SK-N-SH (cell line): ENCODE results near the gene PCDH18.

Source experiments
- CTCF ChIP-seq: fragments of 200-600 bp; sonication (generic); IDR thresholded peaks from 2 replicates; pipeline ENCODE4 v1.6.1; 2017; ENCODE audit warnings: antibody characterized with exemption, mild to moderate bottlenecking, moderate library complexity
- EZH2phosphoT487 ChIP-seq: fragments of 200-600 bp; sonication (generic); IDR thresholded peaks from 2 replicates; pipeline ENCODE4 v1.6.1; 2017; ENCODE audit warnings: low read depth, mixed run types, mild to moderate bottlenecking, antibody characterized with exemption, moderate library complexity, borderline replicate concordance
- GATA2 ChIP-seq: sonication (generic); formaldehyde crosslinking; IDR thresholded peaks from 2 replicates; pipeline ENCODE4 v1.5.0; 2020; ENCODE audit warnings: mild to moderate bottlenecking, missing genetic modification reagents
- MAX ChIP-seq: IDR thresholded peaks from 2 replicates; pipeline ENCODE4 v1.4.0; 2012; ENCODE audit warnings: low read depth
- MEF2A ChIP-seq: IDR thresholded peaks from 2 replicates; pipeline ENCODE4 v1.4.0; 2012; ENCODE audit warnings: low read depth, borderline replicate concordance
- PBX3 ChIP-seq: IDR thresholded peaks from 2 replicates; pipeline ENCODE4; 2012
- RAD21 ChIP-seq: IDR thresholded peaks from 2 replicates; pipeline ENCODE4 v1.6.1; 2012; ENCODE audit warnings: mild to moderate bottlenecking, low read length
- RCOR1 ChIP-seq: fragments of 150-350 bp; IDR thresholded peaks from 2 replicates; pipeline ENCODE4 v1.6.1; 2017; ENCODE audit warnings: antibody characterized with exemption, low read length
- REST ChIP-seq: IDR thresholded peaks from 2 replicates; pipeline ENCODE4 v1.6.1; 2012; ENCODE audit warnings: mild to moderate bottlenecking, low read depth, low read length, moderate library complexity
- TAF1 ChIP-seq: IDR thresholded peaks from 2 replicates; pipeline ENCODE4 v1.6.1; 2012; ENCODE audit warnings: low read depth, mild to moderate bottlenecking, low read length, moderate library complexity, borderline replicate concordance
- USF2 ChIP-seq: fragments of 150-350 bp; IDR thresholded peaks from 2 replicates; pipeline ENCODE4 v1.6.1; 2017; ENCODE audit warnings: antibody characterized with exemption, low read length, low read depth, borderline replicate concordance

- no peak for TF ChIP-seq RCOR1
- no peak for TF ChIP-seq TAF1
- no peak for TF ChIP-seq USF2
- TF ChIP-seq RAD21 = no peak
- TF ChIP-seq CTCF = no peak
- TF ChIP-seq MEF2A = no peak
- no peak for TF ChIP-seq GATA2
- no peak for TF ChIP-seq REST
- no peak for TF ChIP-seq MAX
- TF ChIP-seq PBX3 = no peak
- TF ChIP-seq EZH2phosphoT487 = no peak
Measured at GRCh38 chr4:137572647-137573046, 40.4 kb upstream of the PCDH18 start.
